ENCODE results near the gene NHLRC1. TPM values are rescaled to one million over a fixed set of nuclear protein-coding genes. Genes with fewer than 3 reads are reported as not detected.

Gene NHLRC1
- total RNA-seq, 2 donors from 2014 or later = not detected

DNA sequence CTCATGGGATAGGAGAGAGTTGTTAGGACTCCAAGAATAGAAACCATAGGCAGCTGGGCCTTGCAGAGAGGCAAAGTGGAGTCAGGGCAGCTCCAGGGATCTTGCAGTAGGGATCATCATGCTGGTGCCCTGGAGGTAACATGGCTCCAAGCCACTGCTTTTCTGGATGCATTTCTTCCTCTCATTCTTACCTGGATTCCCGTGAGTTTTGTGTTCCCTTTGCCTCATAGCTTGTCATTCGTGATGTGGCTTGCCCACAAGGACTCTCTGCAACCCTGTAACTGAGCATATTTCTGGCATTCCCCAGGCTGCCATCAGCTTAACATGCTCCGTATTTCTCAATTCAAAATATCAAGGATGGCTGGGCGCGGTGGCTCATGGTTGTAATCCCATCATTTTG is 5.3 kb downstream of the NHLRC1 start:
- peaks cover 5% of the 10 kb centered on the region for H3K36me3 Mint-ChIP-seq (ENCODE audit: low read depth)
- H3K27ac Mint-ChIP-seq = no peak overlapping the region
- H3K9me3 Mint-ChIP-seq = no peaks in the 10 kb centered on the region
- peaks cover 16% of the 10 kb centered on the region for H3K4me1 Mint-ChIP-seq
- no peak overlapping the region for H3K4me3 Mint-ChIP-seq
- H3K27me3 Mint-ChIP-seq = peaks cover 35% of the 10 kb centered on the region
- no peak for ATAC-seq (replicated peaks)

DNA sequence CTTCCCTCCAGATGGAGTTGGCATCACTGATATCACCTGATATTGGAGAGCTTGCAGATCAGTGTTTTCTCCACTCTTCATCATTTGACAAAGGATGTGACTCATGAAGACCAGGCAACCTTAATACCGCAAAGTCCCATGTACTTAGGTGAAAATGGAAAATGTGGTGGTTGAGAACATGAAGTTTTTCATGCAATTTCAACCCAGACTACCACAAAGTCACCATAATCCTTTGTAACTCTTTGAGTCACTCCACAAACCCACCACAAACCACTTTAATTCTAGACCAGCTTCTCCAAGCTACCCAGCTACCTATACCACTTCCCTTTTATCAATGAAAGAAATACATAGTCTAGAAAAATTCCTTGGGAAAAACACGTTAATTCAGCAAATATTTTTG is 7.1 kb downstream of the NHLRC1 start:
- Mint-ChIP-seq H3K36me3 (ENCODE audit: low read depth) (peaks cover 5% of the 10 kb centered on the region), H3K27ac (peak overlapping the region; percentile 74), H3K9me3 (no peaks in the 10 kb centered on the region), H3K4me3 (peak overlapping the region; percentile 56), H3K4me1 (peaks cover 16% of the 10 kb centered on the region), H3K27me3 (peaks cover 40% of the 10 kb centered on the region)
- peak; percentile 93 for ATAC-seq (replicated peaks)

DNA sequence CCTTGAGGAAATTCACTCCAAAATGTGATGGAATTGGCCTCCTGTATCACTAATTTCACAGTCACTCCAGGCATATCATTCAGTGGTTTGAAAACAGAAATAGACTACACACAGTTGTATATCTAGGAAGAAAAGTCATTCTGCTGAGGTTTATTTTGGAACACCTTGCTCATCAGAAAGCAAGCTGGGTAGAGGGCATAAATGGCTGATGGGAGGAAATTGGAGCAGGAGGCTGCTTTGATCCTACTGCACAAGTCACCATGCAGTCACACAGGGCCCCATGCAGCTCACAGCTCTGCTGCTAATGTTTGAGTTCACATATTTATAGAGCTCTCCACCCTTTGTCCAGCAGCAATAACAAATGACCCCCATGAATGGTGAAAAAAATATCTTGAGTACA is 12.3 kb downstream of the NHLRC1 start:
- Mint-ChIP-seq H3K9me3 (no peaks in the 10 kb centered on the region), H3K36me3 (ENCODE audit: low read depth) (peaks cover under 1% of the 10 kb centered on the region), H3K27me3 (peaks cover 30% of the 10 kb centered on the region), H3K27ac (no peak overlapping the region), H3K4me3 (no peak overlapping the region), H3K4me1 (peaks cover 7% of the 10 kb centered on the region)
- ATAC-seq (replicated peaks) = no peak

DNA sequence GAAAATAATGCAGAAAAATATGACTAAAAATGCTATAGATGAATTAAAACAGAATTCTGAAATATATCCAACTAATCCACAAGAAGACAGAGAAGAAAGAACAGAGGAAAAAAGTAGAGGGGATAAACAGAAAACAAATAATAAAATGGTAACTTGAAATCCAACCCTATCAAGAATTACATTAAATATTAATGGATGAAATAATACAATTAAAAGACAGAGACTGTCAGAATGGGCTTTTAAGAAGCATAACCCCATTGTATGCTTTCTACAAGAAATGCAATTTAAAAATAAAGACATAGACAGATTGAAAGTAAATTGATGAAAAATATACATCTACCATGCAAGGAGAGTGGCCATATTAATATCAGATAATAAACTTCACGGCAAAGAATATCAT is 15.4 kb downstream of the NHLRC1 start:
- ATAC-seq (replicated peaks) = no peak

DNA sequence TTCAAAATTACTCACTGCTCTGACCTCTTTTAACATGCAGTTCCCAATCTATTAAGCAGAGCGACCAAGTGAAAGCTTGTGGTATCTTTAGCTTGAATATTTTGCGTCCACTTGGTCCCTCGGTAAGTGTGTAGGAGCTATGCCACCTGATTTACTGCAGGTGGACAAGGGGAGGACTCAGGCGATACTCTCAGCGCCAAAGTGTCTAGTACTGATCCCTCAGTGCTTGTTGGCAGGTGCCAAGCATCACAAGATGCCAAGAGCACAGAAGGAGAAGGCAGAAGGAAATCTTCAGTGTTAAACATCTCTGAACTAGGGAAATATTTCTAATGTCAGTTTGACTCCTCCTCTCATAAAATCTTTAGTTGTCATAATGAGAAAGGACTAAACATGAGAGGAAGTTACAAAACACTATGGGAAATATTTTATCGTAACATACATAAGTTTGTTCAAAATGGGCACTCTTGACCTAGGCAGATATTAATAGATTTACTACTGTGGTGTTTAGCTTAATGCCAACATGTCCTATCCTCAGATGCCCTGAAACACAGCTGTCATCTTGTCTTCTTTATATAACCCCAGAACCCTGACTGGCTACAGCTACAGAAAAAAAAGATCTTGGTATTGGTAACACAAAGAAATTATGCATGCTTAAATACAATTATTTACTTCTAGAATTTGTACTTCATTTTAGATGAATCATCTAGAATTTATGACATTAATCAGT is 19.5 kb downstream of the NHLRC1 start:
- Mint-ChIP-seq H3K4me1 (no peaks in the 10 kb centered on the region), H3K27me3 (peaks cover 30% of the 10 kb centered on the region), H3K9me3 (no peaks in the 10 kb centered on the region), H3K27ac (no peak overlapping the region), H3K4me3 (no peak overlapping the region), H3K36me3 (ENCODE audit: low read depth) (no peaks in the 10 kb centered on the region)
- no peak for ATAC-seq (replicated peaks)

More for the DNA sequence above, 15.4 kb downstream of the NHLRC1 start:
- H3K27ac Mint-ChIP-seq = no peak overlapping the region
- no peaks in the 10 kb centered on the region for H3K4me1 Mint-ChIP-seq
- no peak overlapping the region for H3K4me3 Mint-ChIP-seq
- no peaks in the 10 kb centered on the region for H3K36me3 Mint-ChIP-seq (ENCODE audit: low read depth)
- H3K9me3 Mint-ChIP-seq = no peaks in the 10 kb centered on the region
- H3K27me3 Mint-ChIP-seq = peaks cover 22% of the 10 kb centered on the region

DNA sequence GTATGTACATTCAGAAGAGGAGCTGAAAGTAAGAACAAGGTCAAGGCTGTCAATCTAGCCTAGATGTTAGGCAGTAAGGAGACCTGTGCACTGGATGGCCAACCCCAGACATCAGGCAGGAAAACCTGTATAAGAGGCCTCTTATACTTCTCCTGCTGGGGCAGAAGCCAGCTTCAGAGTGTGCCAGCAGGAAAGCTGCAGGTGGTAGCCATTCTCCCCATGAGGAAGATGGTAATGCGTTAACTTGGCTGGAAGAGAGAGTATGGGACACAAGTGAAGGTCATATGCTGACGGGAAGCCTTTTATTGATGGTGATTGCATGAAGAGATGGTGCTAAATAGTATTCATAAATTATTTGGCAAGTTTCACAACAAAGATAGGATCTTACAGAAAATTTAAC is 20.6 kb downstream of the NHLRC1 start:
- Mint-ChIP-seq H3K4me3 (no peak overlapping the region), H3K27ac (no peak overlapping the region), H3K9me3 (no peaks in the 10 kb centered on the region), H3K36me3 (ENCODE audit: low read depth) (no peaks in the 10 kb centered on the region), H3K27me3 (peaks cover 36% of the 10 kb centered on the region), H3K4me1 (no peaks in the 10 kb centered on the region)
- ATAC-seq (replicated peaks) = no peak

DNA sequence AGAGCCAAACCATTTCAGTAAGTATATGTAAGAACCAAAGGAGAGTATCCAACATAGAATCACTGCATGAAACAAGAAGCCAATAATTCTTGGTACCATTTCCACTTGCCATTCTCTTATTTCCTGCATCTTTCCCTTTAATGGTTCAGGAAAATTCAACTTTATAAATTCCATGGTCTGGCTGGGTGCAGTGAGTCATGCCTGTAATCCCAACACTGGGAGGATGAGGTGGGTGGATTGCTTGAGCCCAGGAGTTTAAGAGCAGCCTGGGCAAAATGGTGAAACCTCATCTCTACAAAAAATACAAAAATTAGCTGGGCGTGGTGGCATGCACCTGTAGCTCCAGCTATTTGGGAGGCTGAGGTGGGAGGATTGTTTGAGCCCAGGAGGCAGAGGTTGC is 21.2 kb downstream of the NHLRC1 start:
- no peaks in the 10 kb centered on the region for H3K9me3 Mint-ChIP-seq
- no peaks in the 10 kb centered on the region for H3K4me1 Mint-ChIP-seq
- no peak for ATAC-seq (replicated peaks)
- no peak overlapping the region for H3K4me3 Mint-ChIP-seq
- H3K27ac Mint-ChIP-seq = no peak overlapping the region
- peaks cover 36% of the 10 kb centered on the region for H3K27me3 Mint-ChIP-seq
- H3K36me3 Mint-ChIP-seq (ENCODE audit: low read depth) = no peaks in the 10 kb centered on the region

DNA sequence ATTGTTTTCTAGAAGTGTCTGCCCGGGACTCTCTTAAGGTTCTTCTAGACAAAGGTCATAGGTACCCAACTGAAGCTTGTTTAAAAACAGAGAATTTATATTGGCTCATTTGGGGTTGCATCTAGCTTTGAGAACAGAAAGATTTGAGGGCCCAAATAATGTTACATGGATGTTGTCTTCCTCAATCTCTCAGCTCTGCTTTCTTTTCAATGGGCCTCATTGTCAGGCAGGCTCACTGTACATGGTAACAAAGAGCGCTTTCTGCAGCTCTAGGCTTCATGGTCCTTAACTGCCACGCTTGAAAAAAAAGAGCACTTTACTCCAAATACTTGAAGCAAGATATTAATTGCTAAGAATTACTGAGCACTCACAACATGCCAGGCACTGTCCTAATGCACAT is 22.2 kb downstream of the NHLRC1 start:
- H3K27me3 Mint-ChIP-seq = peaks cover 33% of the 10 kb centered on the region

DNA sequence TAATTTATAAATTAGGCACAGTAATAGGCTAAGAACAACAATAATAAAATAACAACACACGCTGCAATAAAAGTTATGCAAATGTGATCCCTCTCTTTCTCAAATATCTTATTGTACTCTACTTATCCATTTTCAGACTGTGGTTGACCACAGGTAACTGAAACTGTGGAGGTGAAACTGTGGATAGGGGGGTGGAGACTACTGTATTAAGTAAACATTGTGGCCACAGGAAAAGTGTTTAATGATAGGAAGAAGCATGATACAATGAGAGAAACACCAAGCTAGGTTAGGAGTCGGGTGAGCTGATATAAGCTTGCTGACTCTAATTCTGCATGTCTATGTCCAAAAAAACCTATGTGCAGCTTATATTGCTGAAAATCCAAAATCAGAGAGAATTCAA is 23.0 kb downstream of the NHLRC1 start:
- H3K27me3 Mint-ChIP-seq = peaks cover 28% of the 10 kb centered on the region
- no peak overlapping the region for H3K4me3 Mint-ChIP-seq
- H3K27ac Mint-ChIP-seq = no peak overlapping the region
- no peaks in the 10 kb centered on the region for H3K9me3 Mint-ChIP-seq
- H3K4me1 Mint-ChIP-seq = no peaks in the 10 kb centered on the region
- H3K36me3 Mint-ChIP-seq (ENCODE audit: low read depth) = no peaks in the 10 kb centered on the region
- no peak for ATAC-seq (replicated peaks)

More for the DNA sequence above, 22.2 kb downstream of the NHLRC1 start:
- H3K9me3 Mint-ChIP-seq = no peaks in the 10 kb centered on the region
- H3K4me3 Mint-ChIP-seq = no peak overlapping the region
- no peaks in the 10 kb centered on the region for H3K36me3 Mint-ChIP-seq (ENCODE audit: low read depth)
- ATAC-seq (replicated peaks) = no peak
- no peak overlapping the region for H3K27ac Mint-ChIP-seq
- H3K4me1 Mint-ChIP-seq = no peaks in the 10 kb centered on the region

DNA sequence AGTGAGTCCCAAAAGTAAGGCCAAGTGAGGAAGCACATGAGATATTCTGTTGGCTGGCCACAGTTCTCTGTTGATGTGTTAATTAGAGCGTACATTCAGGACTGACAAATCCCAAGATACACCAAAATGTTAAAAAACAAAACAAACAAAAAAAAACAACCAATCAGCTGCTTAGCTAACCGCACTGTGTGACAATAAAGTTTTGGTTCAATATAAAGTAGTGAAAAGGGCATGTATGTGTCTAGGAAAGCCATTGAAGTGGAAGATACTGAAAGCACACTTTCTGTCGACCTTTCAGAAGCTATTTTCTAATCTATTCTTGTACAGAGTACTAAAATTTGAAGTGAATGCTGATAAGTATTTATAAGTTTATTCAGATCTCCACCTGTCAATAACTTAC is 26.1 kb downstream of the NHLRC1 start:
- Mint-ChIP-seq H3K27me3 (peaks cover 23% of the 10 kb centered on the region), H3K27ac (no peak overlapping the region)

DNA sequence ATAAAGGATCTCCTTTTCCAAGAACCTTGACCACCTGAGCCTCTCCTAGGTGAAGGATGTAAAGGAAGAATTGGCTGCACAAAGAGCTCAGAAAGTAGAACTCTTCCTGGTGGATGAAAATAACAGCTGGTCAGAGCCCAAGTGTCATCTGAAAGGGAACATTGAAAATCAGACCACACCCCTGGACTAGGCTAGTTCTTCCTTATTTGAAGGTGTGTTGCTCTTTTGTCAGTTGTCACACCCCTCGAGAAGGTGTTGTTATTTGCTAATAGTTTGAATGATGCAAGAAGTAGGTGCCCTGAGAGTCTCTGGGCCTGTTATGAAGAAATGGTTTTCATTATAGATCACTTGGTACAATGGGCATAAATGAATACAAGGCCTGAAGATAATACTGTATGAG is 31.1 kb downstream of the NHLRC1 start:
- Mint-ChIP-seq H3K9me3 (peaks cover 3% of the 10 kb centered on the region), H3K4me3 (no peak overlapping the region), H3K27ac (no peak overlapping the region), H3K27me3 (peaks cover 15% of the 10 kb centered on the region), H3K4me1 (no peaks in the 10 kb centered on the region), H3K36me3 (ENCODE audit: low read depth) (no peaks in the 10 kb centered on the region)
- no peak for ATAC-seq (replicated peaks)

More for the DNA sequence above, 26.1 kb downstream of the NHLRC1 start:
- Mint-ChIP-seq H3K36me3 (ENCODE audit: low read depth) (no peaks in the 10 kb centered on the region), H3K9me3 (no peaks in the 10 kb centered on the region), H3K4me3 (no peak overlapping the region), H3K4me1 (no peaks in the 10 kb centered on the region)
- ATAC-seq (replicated peaks) = no peak

DNA sequence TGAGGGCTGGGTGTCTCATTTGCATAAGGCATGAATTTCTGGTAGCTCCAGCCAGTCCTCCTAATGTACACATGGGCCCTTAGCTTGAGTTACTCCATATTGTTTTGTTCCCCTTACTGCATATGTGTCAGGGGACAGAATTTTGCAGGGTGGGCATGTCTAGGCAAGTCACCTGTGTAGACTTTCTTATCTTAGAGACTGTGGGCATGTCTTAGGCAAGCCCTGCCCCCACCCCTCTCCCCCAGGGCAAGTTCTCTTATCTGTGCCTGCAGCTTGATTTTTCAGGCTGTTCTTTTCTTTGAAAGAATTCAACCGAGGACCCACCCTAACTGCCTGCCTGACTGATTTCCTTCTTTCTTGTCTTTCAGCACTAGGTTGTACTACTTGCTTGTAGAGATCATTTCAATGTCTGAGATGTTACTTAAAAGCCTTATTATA is 32.1 kb downstream of the NHLRC1 start:
- peaks cover 15% of the 10 kb centered on the region for H3K27me3 Mint-ChIP-seq
- H3K9me3 Mint-ChIP-seq = peaks cover 3% of the 10 kb centered on the region
- H3K36me3 Mint-ChIP-seq (ENCODE audit: low read depth) = no peaks in the 10 kb centered on the region
- no peaks in the 10 kb centered on the region for H3K4me1 Mint-ChIP-seq
- ATAC-seq (replicated peaks) = no peak
- H3K27ac Mint-ChIP-seq = no peak overlapping the region
- no peak overlapping the region for H3K4me3 Mint-ChIP-seq

DNA sequence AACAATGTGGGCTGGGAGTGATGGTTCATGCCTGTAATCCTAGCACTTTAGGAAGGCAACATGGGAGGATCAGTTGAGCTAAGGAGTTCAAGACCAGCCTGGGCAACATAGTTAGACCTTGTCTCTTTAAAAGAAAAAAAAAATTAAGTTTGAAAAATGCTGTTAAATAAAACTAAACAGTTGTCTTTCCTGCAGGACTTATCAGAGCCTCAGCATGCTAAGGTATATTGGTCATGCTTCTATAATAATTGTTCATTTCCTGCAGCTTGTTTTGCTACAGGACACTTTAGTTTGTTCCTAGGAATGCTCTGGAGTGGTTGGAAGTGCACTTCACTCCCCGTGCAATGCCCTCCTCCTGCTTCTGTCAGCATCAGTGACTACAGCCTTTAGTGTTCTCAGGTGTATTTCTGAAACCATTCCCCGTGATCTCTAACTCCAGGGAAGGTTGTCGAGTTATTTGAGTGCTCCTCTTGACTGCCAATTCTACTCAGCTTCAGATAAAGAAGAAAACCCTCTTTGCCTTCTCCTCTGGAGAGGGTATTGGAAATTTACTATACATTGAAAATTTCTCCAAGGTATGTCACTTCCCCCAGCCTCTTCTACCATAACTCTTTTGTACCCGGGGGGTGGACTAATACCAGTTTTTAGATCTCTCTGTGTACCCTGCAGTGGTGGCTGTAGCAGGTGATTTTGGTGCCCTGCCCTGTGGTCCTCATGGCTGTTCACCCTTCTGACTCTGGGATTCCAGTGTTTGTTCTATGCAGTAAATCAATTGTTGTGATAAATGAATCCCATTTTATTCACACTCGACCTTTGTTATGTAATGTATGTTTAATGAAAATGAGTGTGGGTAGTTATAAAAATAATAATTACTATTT is 33.8 kb downstream of the NHLRC1 start:
- Mint-ChIP-seq H3K4me1 (no peaks in the 10 kb centered on the region), H3K4me3 (no peak overlapping the region), H3K9me3 (peaks cover 3% of the 10 kb centered on the region), H3K36me3 (ENCODE audit: low read depth) (no peaks in the 10 kb centered on the region), H3K27ac (no peak overlapping the region), H3K27me3 (peaks cover 15% of the 10 kb centered on the region)
- ATAC-seq (replicated peaks) = no peak

DNA sequence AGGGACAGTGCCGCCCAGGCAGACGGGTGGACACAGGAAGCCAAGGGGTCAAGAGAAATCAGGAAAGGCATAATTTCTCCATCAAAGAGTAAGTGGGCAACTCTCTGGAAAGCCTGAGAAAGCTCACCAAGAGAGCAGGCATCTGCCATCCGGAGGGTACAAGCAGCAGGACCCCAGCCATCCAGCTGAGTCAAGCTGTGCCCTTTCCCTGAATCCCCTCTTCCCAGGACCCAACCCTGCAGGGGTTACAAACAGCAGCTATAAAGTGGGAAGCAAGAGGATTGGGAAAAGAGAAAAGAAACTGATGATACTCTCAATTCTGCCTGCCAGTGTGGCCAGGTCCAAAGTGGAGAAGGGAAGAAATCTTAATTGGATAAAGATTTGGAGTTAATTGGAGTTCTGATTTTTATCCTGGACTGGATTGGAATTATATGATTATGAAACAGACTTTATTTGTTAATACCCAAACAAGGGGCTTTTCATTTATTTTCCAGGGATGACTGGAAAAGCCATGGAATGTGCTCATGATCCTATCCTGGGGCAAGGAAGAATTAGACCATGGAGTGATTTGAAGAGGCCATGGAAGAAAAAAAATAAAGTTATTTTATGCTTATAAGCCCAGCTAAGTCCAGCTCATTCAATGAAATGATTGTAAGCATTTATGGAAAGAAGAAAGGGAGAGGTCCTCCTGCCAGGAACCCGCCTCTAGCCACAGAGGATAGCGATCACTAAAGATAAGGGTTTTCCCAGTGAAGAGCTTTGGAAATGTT is 34.9 kb downstream of the NHLRC1 start:
- Mint-ChIP-seq H3K36me3 (ENCODE audit: low read depth) (no peaks in the 10 kb centered on the region), H3K4me3 (no peak overlapping the region), H3K9me3 (peaks cover 3% of the 10 kb centered on the region), H3K27me3 (peaks cover 11% of the 10 kb centered on the region), H3K4me1 (no peaks in the 10 kb centered on the region), H3K27ac (no peak overlapping the region)
- no peak for ATAC-seq (replicated peaks)
